Measurements from ENCODE around the gene PTPA. TPM values are rescaled to one million over a fixed set of nuclear protein-coding genes. Genes with fewer than 3 reads are reported as not detected.
"Not testable (repeated sequence)": the region's sequence is repeated elsewhere in the genome, so short reads cannot be mapped to it uniquely, and the experiment has no call there.

Gene PTPA
- total RNA-seq, 1 donor from 2014 or later: 143 TPM

GRCh38 chr9:129128689-129129088 is 17.5 kb downstream of the PTPA start:
- Mint-ChIP-seq H3K27ac (ENCODE audit: unreplicated experiment) (no peak overlapping the region), H3K9me3 (ENCODE audit: low read depth) (no peaks in the 10 kb centered on the region), H3K4me3 (ENCODE audit: unreplicated experiment) (no peak overlapping the region), H3K36me3 (ENCODE audit: low read depth) (peaks cover 20% of the 10 kb centered on the region), H3K4me1 (ENCODE audit: low read depth) (peaks cover 21% of the 10 kb centered on the region), H3K27me3 (ENCODE audit: low read depth) (no peaks in the 10 kb centered on the region)
- TF ChIP-seq CTCF (IDR thresholded peaks at IDR 0.05): no peak
- DNase-seq (ENCODE audit: low spot score): no peak

GRCh38 chr9:129130271-129130670 is 19.1 kb downstream of the PTPA start:
- H3K36me3 Mint-ChIP-seq (ENCODE audit: low read depth): peaks cover 19% of the 10 kb centered on the region
- peaks cover 20% of the 10 kb centered on the region for H3K4me1 Mint-ChIP-seq (ENCODE audit: low read depth)
- not testable (repeated sequence) for H3K27me3 Mint-ChIP-seq (ENCODE audit: low read depth); H3K27ac Mint-ChIP-seq (ENCODE audit: unreplicated experiment); H3K4me3 Mint-ChIP-seq (ENCODE audit: unreplicated experiment); H3K9me3 Mint-ChIP-seq (ENCODE audit: low read depth); DNase-seq (ENCODE audit: low spot score)

GRCh38 chr9:129130791-129131190 is 19.6 kb downstream of the PTPA start:
- Mint-ChIP-seq H3K9me3 (ENCODE audit: low read depth) (no peaks in the 10 kb centered on the region), H3K36me3 (ENCODE audit: low read depth) (peaks cover 19% of the 10 kb centered on the region), H3K4me1 (ENCODE audit: low read depth) (peaks cover 15% of the 10 kb centered on the region), H3K27ac (ENCODE audit: unreplicated experiment) (no peak overlapping the region), H3K4me3 (ENCODE audit: unreplicated experiment) (no peak overlapping the region), H3K27me3 (ENCODE audit: low read depth) (no peaks in the 10 kb centered on the region)
- no peak for TF ChIP-seq CTCF (IDR thresholded peaks at IDR 0.05)
- no peak for DNase-seq (ENCODE audit: low spot score)

- TF ChIP-seq CTCF (IDR thresholded peaks at IDR 0.05): peak; percentile 98
- DNase-seq (ENCODE audit: low spot score): no peak
- H3K9me3 Mint-ChIP-seq (ENCODE audit: low read depth): no peaks in the 10 kb centered on the region
- H3K4me1 Mint-ChIP-seq (ENCODE audit: low read depth): peaks cover 11% of the 10 kb centered on the region
- H3K4me3 Mint-ChIP-seq (ENCODE audit: unreplicated experiment): no peak overlapping the region
- H3K27ac Mint-ChIP-seq (ENCODE audit: unreplicated experiment): no peak overlapping the region
- no peaks in the 10 kb centered on the region for H3K27me3 Mint-ChIP-seq (ENCODE audit: low read depth)
- peaks cover 19% of the 10 kb centered on the region for H3K36me3 Mint-ChIP-seq (ENCODE audit: low read depth)
Measured at GRCh38 chr9:129131300-129132145, 20.3 kb downstream of the PTPA start.

GRCh38 chr9:129133082-129133481 is 21.9 kb downstream of the PTPA start:
- DNase-seq (ENCODE audit: low spot score): no peak
- Mint-ChIP-seq H3K27me3 (ENCODE audit: low read depth) (no peaks in the 10 kb centered on the region), H3K36me3 (ENCODE audit: low read depth) (peaks cover 16% of the 10 kb centered on the region), H3K4me1 (ENCODE audit: low read depth) (peaks cover 18% of the 10 kb centered on the region), H3K4me3 (ENCODE audit: unreplicated experiment) (no peak overlapping the region), H3K9me3 (ENCODE audit: low read depth) (no peaks in the 10 kb centered on the region), H3K27ac (ENCODE audit: unreplicated experiment) (no peak overlapping the region)
- TF ChIP-seq CTCF (IDR thresholded peaks at IDR 0.05): no peak

GRCh38 chr9:129135476-129135875 is 24.3 kb downstream of the PTPA start:
- Mint-ChIP-seq H3K27ac (ENCODE audit: unreplicated experiment) (no peak overlapping the region), H3K4me3 (ENCODE audit: unreplicated experiment) (no peak overlapping the region), H3K4me1 (ENCODE audit: low read depth) (peaks cover 41% of the 10 kb centered on the region), H3K36me3 (ENCODE audit: low read depth) (peaks cover 12% of the 10 kb centered on the region), H3K9me3 (ENCODE audit: low read depth) (no peaks in the 10 kb centered on the region), H3K27me3 (ENCODE audit: low read depth) (no peaks in the 10 kb centered on the region)
- TF ChIP-seq CTCF (IDR thresholded peaks at IDR 0.05): no peak
- DNase-seq (ENCODE audit: low spot score): no peak

Data from chondrocyte (in vitro differentiated cells).